ENCODE results near the gene PLAAT5.
"Not testable (repeated sequence)": the region's sequence is repeated elsewhere in the genome, so short reads cannot be mapped to it uniquely, and the experiment has no call there.

PLAAT5 gene

GRCh38 chr11:63443714-63444113, 47.3 kb downstream of the PLAAT5 start:
- no peaks in the 10 kb centered on the region for H3K9me3 ChIP-seq (ENCODE audit: control insufficient read depth, low read length)
- H3K4me1 ChIP-seq (ENCODE audit: control insufficient read depth, insufficient read depth, low read length, poor library complexity, severe bottlenecking) = peaks cover 3% of the 10 kb centered on the region
- WGBS, 2 experiments (ENCODE audit: insufficient coverage in 2 of 2) = 83% methylated on average over 1 of the region's 1 CpG; no CpG with 5 or more reads in 1 of the 2 experiments
- H3K36me3 ChIP-seq (ENCODE audit: control insufficient read depth, insufficient read depth, low read length) = no peaks in the 10 kb centered on the region
- H3K4me3 ChIP-seq (ENCODE audit: extremely low read depth, insufficient read depth, low read length, poor library complexity, severe bottlenecking) = no peak overlapping the region
- H3K27ac ChIP-seq (ENCODE audit: low read depth, low read length, severe bottlenecking) = no peak overlapping the region

GRCh38 chr11:63435831-63436230, 55.1 kb downstream of the PLAAT5 start:
- not testable (repeated sequence) for H3K4me3 ChIP-seq (ENCODE audit: extremely low read depth, insufficient read depth, low read length, poor library complexity, severe bottlenecking); H3K4me1 ChIP-seq (ENCODE audit: control insufficient read depth, insufficient read depth, low read length, poor library complexity, severe bottlenecking); H3K36me3 ChIP-seq (ENCODE audit: control insufficient read depth, insufficient read depth, low read length); H3K9me3 ChIP-seq (ENCODE audit: control insufficient read depth, low read length); H3K27ac ChIP-seq (ENCODE audit: low read depth, low read length, severe bottlenecking)
- WGBS, 2 experiments (ENCODE audit: insufficient coverage in 2 of 2) = 21% methylated on average over 2 of the region's 4 CpGs; no CpG with 5 or more reads in 1 of the 2 experiments

- H3K27ac ChIP-seq (ENCODE audit: low read depth, low read length, severe bottlenecking); H3K36me3 ChIP-seq (ENCODE audit: control insufficient read depth, insufficient read depth, low read length); H3K4me3 ChIP-seq (ENCODE audit: extremely low read depth, insufficient read depth, low read length, poor library complexity, severe bottlenecking); H3K9me3 ChIP-seq (ENCODE audit: control insufficient read depth, low read length); H3K4me1 ChIP-seq (ENCODE audit: control insufficient read depth, insufficient read depth, low read length, poor library complexity, severe bottlenecking): not testable (repeated sequence)
- 94 to 96% methylated on average over 5 to 10 of the region's 22 CpGs for WGBS, 2 experiments (ENCODE audit: insufficient coverage in 2 of 2)
Observed at GRCh38 chr11:63435351-63435750, 55.6 kb downstream of the PLAAT5 start.

- H3K27ac ChIP-seq (ENCODE audit: low read depth, low read length, severe bottlenecking); H3K36me3 ChIP-seq (ENCODE audit: control insufficient read depth, insufficient read depth, low read length); H3K9me3 ChIP-seq (ENCODE audit: control insufficient read depth, low read length); H3K4me1 ChIP-seq (ENCODE audit: control insufficient read depth, insufficient read depth, low read length, poor library complexity, severe bottlenecking); H3K4me3 ChIP-seq (ENCODE audit: extremely low read depth, insufficient read depth, low read length, poor library complexity, severe bottlenecking): not testable (repeated sequence)
- WGBS, 2 experiments (ENCODE audit: insufficient coverage in 2 of 2) = 44 to 57% methylated on average over 1 of the region's 2 CpGs
Observed at GRCh38 chr11:63430731-63431130, 60.2 kb downstream of the PLAAT5 start.

GRCh38 chr11:63427971-63428508, 62.9 kb downstream of the PLAAT5 start:
- Histone ChIP-seq H3K27ac (ENCODE audit: low read depth, low read length, severe bottlenecking) (no peak overlapping the region), H3K9me3 (ENCODE audit: control insufficient read depth, low read length) (no peaks in the 10 kb centered on the region), H3K4me3 (ENCODE audit: extremely low read depth, insufficient read depth, low read length, poor library complexity, severe bottlenecking) (no peak overlapping the region), H3K36me3 (ENCODE audit: control insufficient read depth, insufficient read depth, low read length) (no peaks in the 10 kb centered on the region), H3K4me1 (ENCODE audit: control insufficient read depth, insufficient read depth, low read length, poor library complexity, severe bottlenecking) (no peaks in the 10 kb centered on the region)
- 95 to 100% methylated on average over 2 of the region's 2 CpGs for WGBS, 2 experiments (ENCODE audit: insufficient coverage in 2 of 2)

- WGBS, 2 experiments (ENCODE audit: insufficient coverage in 2 of 2) = 67 to 75% methylated on average over 1 to 2 of the region's 2 CpGs
- no peaks in the 10 kb centered on the region for H3K4me1 ChIP-seq (ENCODE audit: control insufficient read depth, insufficient read depth, low read length, poor library complexity, severe bottlenecking)
- H3K4me3 ChIP-seq (ENCODE audit: extremely low read depth, insufficient read depth, low read length, poor library complexity, severe bottlenecking) = no peak overlapping the region
- no peak overlapping the region for H3K27ac ChIP-seq (ENCODE audit: low read depth, low read length, severe bottlenecking)
- no peaks in the 10 kb centered on the region for H3K9me3 ChIP-seq (ENCODE audit: control insufficient read depth, low read length)
- H3K36me3 ChIP-seq (ENCODE audit: control insufficient read depth, insufficient read depth, low read length) = no peaks in the 10 kb centered on the region
Observed at GRCh38 chr11:63417174-63417852, 73.7 kb downstream of the PLAAT5 start.
